WTC11 (cell line): ENCODE results near the gene COBL.

Experiments used
- CTCF ChIP-seq: fragments of 200-600 bp; IDR thresholded peaks from 2 replicates; pipeline ENCODE4 v1.8.0; 2022; ENCODE audit warnings: antibody characterized with exemption
- FOXK1 ChIP-seq: sonication (generic); formaldehyde crosslinking; IDR thresholded peaks from 2 replicates; pipeline ENCODE4 v1.8.0; 2022; ENCODE audit warnings: mild to moderate bottlenecking, moderate library complexity, missing genetic modification reagents
- HMGXB4 ChIP-seq: sonication (generic); formaldehyde crosslinking; IDR thresholded peaks from 2 replicates; pipeline ENCODE4 v1.8.1; 2023; ENCODE audit warnings: mild to moderate bottlenecking, moderate library complexity, missing genetic modification reagents
- MAX ChIP-seq: sonication (generic); formaldehyde crosslinking; IDR thresholded peaks from 2 replicates; pipeline ENCODE4 v1.8.0; 2022; ENCODE audit warnings: mild to moderate bottlenecking, missing genetic modification reagents
- PREB ChIP-seq: sonication (generic); formaldehyde crosslinking; IDR thresholded peaks from 2 replicates; pipeline ENCODE4 v1.8.1; 2022; ENCODE audit warnings: mild to moderate bottlenecking, missing genetic modification reagents, moderate library complexity, borderline replicate concordance
- SP1 ChIP-seq: sonication (generic); formaldehyde crosslinking; conservative IDR thresholded peaks from 2 replicates; pipeline ENCODE4 v1.8.1; 2022; ENCODE audit warnings: missing genetic modification reagents
- ZNF219 ChIP-seq: sonication (generic); formaldehyde crosslinking; IDR thresholded peaks from 2 replicates; pipeline ENCODE4 v1.8.0; 2023; ENCODE audit warnings: missing genetic modification reagents, mild to moderate bottlenecking, borderline replicate concordance

- TF ChIP-seq MAX (CRISPR knock-in tag) (no peak), CTCF (no peak), SP1 (CRISPR knock-in tag) (no peak), FOXK1 (no peak), ZNF219 (CRISPR knock-in tag) (no peak), PREB (CRISPR knock-in tag) (no peak), HMGXB4 (CRISPR knock-in tag) (no peak)
These were observed 1.9 kb downstream of the COBL start for GRCh38 chr7:51314726-51315125.
